ENCODE data around the gene SLC39A11.

The SLC39A11 gene

GRCh38 chr17:72702998-72703397 is 389.5 kb downstream of the SLC39A11 start:
- no peak for DNase-seq

- DNase-seq, result no peak
These were observed 390.3 kb downstream of the SLC39A11 start for GRCh38 chr17:72702136-72702735.

DNA sequence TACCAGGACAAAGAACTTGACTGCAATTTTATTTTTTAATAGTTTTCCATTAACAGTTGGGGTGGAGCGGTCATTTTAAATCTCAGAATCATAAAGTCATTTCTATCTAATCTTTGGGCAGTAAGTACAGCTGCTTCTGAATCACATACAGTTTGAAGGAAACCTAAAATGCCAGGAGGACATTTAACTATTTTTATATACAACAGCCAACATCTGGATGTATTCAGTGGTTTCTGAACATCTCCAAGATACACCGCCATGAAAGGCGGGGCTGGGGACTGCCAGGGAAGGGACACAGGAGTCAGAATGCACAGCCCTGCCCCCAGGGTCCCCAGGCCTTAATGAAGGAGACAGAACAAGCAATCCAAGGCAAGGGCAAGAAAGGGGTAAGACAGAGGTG is 392.3 kb downstream of the SLC39A11 start:
- no peak for DNase-seq

GRCh38 chr17:72699545-72699944 is 392.9 kb downstream of the SLC39A11 start:
- no peak for DNase-seq

- DNase-seq, result no peak
These were observed 394.8 kb downstream of the SLC39A11 start for GRCh38 chr17:72697602-72698146.

DNA sequence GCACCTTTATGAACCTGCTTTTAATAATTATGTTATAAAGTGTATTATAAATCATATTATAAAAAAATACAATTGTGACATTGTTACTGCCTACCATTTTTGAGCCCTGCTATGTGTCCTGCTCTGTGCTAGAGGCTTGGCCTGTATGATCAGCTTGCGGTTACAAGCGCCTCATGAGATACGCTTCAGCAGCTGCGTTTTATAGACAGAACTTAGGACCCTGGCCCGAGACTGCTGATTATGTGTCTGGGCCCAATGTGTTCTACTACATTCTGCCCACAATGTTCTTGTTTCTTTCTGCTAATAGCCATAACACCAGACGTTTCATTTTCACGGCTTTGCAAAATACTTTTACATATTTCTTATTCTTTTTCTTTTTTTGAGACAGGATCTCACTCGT is 395.8 kb downstream of the SLC39A11 start:
- no peak for DNase-seq

- DNase-seq, result no peak
These were observed 396.3 kb downstream of the SLC39A11 start for GRCh38 chr17:72696156-72696555.

DNA sequence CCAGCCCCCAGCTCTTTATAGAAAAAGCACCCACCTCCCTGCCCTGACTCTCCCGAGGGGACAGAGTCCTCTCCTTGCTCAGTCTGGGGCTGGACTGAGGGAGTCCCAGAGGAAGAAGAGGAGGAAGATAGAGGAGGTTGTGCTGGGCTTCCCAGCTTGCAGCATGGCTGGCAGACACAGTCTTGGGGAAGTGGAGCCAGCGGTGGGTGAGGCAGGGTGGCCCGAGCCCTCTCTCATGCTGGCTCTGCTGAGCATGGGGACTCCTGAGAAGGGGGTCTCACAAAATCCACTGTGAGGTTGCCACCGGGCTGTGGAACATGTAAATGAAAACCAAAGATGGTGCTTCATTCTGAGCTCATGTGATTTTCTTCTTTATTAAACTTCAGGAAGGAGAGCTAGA is 398.5 kb downstream of the SLC39A11 start:
- DNase-seq, result no peak

- DNase-seq, result no peak
These were observed 399.2 kb downstream of the SLC39A11 start for GRCh38 chr17:72693151-72693878.

DNA sequence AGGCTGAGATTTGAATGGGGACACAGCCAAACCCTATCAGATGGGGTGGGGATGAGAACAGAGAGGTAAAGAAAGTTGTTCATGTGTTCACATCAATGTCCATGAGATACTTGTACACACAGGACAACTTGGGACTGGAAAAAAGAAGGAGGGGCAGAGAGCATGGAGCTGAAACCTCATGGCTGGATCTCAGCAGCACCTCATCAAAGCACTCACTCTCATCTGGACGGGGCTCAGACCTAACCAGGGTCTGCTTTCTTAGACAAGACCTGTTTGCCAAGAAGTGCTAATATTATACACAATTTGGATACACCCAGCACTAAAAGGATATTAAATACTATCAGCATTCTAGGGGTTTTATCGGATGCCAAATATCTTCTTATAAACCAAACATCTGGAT is 399.8 kb downstream of the SLC39A11 start:
- no peak for DNase-seq

DNA sequence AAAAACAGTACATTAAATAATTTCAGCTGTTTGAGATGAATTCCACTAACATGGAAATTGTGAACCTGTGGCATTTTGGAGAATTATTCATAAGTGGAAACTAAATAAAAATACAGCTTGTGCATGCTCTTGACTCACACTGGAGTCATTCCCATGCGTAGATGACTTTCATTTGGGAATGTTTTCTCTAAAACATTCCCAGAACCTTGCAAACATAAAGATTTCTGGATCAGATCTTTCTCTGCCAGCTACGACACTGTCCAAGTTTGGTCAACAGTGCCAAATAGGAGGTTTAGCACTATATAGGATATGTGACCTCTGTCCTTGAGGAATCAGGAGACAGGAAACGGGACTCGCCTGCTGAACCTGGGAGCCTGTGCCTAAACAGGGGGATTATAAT is 400.9 kb downstream of the SLC39A11 start:
- DNase-seq, result no peak

DNA sequence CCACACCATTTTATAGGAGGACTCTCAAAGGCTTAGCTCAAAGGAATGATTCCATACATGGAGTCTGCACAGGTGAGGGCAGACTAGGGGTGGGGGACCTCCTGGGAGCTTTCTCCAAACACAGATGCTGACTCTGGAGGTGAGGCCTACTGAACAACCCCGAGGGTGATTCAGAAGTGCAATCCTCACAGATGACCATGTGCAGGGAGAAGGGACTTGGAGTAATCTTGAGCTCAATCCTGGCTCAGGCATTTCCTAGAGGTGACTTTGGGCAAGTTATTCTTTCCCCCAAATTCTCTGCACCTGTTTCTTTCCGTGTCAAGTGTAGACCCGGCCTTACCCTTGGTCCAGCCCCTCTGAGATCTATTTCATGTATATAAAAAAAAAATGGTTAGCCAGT is 401.5 kb downstream of the SLC39A11 start:
- DNase-seq, result no peak

DNA sequence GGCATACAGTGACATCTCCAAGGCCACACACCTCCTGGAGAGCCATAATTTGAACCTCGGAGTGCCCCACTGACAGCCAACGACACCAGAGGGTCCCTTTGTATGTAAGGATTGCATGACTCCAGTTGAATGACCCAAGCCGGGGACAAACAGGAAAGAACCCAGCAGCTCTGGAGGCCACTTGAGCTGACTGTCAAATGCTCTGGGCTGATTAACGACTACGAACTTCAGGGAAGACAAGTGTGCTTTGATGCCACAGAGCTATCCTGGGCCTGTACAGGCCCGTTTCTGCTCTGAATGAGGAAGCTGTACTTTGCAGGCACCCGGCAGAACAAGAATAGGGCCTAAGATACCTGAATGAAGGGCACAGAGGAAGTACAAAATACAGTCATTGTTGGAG is 404.6 kb downstream of the SLC39A11 start:
- DNase-seq, result no peak

DNA sequence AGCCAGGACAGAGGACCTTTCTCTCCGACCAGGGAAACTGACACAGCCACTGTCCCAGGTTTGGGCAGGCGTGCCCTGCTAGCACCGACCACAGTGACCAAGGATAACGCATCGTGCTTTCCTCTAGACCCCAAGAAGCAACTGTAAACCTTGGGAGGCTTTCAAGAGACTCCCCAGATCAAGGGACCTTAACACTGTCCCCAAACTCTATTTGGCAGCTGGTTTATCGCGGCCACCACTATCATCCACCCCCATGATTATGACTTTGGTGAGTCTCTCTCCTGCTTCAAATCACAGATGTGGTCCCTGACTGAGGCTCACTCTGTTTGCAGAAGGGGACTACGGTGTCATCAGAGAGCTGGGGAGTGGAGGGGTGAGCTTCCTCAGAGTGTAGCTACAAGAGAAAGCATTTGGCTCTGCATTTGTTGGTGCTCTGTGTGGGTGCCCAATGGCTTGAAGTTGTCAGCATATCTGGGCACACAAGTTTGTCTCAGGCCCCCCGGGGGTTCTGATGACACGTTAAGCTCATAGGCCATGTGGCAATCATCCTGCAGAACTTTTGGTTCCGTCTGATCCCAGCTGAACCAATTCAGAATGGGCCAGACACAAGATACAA is 408.0 kb downstream of the SLC39A11 start:
- no peak for DNase-seq

DNA sequence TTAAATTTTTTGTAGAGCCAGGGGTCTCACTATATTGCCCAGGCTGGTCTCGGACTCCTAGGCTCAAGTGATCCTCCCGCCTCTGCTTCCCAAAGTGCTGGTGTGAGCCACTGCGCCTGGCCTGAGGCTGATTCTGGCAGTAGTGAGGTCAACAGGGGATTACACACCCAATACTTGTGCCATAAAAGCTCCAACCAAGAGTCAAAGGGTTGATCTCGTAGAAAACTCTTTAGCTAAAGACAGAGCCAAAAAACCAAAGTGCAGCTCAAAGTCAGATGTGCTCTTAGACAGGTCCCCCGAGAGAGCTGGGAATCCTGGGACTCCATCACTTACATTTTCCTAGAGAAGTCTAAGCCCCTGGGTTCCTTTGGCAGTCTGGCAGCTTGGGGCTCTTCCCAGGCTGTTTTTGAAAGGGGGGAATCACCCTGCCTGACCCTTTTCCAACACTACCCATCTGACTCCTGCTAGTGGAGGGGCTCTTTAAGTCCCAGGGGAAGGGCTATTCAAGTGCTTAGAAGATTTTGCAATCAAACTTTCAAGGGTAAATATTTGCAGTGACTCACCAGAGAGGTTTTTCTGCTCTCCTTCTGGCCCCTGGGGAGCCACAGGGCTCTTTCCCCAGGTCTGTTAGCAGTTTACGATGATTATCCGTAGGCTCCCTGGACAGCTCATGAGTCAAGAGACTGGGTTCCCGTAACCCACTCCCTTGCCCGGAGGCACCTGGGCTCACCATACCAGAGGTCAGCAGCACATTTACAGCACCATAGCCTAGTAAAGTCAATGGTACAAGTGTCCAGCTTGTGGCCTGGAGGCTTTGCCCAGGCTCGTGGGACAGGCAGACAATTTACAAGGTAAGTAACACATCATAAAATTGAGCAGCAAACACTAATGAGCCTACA is 408.7 kb downstream of the SLC39A11 start:
- DNase-seq, result no peak

DNA sequence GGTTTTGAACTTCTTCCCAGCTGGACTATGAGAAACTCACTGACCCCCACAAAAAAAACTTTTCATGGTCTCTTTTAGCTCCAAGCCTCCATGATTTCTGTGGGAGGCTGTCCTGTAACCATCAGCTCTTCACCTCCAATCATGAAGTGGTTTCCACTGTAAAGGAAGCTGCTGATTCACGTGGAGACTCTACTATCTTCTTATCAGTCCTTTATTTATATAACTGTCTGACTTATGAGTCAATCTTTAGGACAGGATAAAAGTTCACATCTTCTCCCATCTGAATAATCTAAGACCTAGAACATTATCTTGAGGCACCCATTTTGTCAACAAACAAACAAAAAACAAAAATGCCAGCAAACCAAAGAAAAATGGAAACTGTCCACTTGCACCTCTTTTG is 409.9 kb downstream of the SLC39A11 start:
- DNase-seq, result no peak

DNA sequence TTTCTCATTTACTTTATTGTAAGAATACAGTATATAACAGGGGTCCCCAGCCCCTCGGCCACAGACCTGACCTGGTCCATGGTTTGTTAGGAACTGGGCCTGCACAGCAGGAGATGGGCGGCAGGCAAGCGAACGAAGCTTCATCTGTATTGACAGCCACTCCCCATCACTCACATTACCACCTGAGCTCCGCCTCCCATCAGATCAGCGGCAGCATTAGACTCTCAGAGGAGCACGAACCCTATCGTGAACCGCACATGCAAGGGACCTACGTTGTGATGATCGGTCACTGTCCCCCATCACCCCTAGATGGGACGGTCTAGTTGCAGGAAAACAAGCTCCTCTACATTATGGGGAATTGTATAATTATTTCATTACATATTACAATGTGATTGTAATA is 410.6 kb downstream of the SLC39A11 start:
- no peak for DNase-seq

DNA sequence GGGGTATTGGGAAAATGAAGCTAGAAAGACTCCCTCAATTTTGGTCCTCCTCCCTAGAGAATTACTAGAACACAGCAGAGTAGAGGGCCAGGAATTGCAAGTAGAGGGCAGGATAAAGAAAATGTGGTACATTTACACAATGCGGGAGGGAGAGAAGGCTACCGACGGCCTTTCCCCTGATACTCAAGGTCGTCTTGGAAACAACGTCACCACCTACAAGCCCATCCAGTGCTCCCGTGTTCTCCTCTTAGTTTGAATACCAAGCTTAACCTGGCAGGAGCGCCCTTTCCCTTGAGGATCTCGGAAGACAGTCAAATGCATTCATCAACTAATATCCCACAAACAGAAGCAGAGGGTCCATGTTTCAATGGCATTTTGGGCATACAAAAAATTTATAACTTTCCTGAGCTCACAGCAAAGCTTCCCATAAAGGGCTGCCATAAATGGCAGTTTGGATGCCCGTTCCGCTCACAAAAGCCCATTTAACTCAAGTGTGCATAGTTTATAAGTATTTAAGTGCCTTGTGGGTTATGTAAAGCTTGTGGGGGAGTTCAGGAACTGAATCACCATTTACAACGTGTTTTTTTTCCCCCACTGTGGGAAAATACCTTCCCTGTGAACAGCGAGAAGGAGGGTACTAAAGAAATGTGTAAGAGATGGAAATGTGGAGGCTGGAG is 414.6 kb downstream of the SLC39A11 start:
- no peak for DNase-seq

- DNase-seq, result no peak
These were observed 415.4 kb downstream of the SLC39A11 start for GRCh38 chr17:72677108-72677507.

DNA sequence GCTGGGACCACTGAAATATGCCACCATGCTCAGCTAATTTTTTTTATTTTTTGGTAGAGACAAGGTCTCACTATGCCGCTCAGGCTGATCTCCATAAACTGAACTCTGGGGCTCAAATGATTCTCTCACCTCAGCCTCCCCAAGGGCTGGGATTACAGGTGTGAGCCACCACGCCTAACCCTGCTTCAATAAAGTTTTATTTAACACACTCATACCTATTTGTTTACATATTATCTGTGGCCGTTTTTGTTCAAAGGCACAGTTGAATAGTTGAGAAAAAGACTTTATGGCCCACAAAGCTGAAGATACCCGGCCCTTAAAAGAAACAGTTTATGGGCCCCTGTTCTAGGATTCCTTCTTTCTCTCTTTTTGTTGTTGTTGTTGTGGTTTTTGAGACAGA is 419.8 kb downstream of the SLC39A11 start:
- no peak for DNase-seq

- DNase-seq, result no peak
These were observed 421.5 kb downstream of the SLC39A11 start for GRCh38 chr17:72671016-72671415.
